HEK293 (cell line): ENCODE measurements around the gene AADAC.
"Not testable (repeated sequence)": the region's sequence is repeated elsewhere in the genome, so short reads cannot be mapped to it uniquely, and the experiment has no call there.

Experiments
- CTCF ChIA-PET: fragments of 350-600 bp; formaldehyde crosslinking; extraction: SDS; loops from one replicate; lab custom pipeline; 2021; ENCODE audit warnings: antibody characterized with exemption; lab: Yijun Ruan, JAX
- POLR2A ChIA-PET: fragments of 300-600 bp; formaldehyde crosslinking; extraction: SDS; loops from one replicate; lab custom pipeline; 2020; ENCODE audit warnings: antibody characterized with exemption, inconsistent platforms; lab: Yijun Ruan, JAX
- H3K27ac ChIP-seq: fragments of 200-500 bp; sonication (Bioruptor generic); 2 replicates; pipeline ENCODE4 v1.5.1; 2014; ENCODE audit warnings: low read depth, low read length, control low read depth, inconsistent platforms; ENCODE audit errors: extremely low read depth
- H3K36me3 ChIP-seq, 2 experiments: fragments of 200-500 bp in 1 of 2; sonication (Bioruptor generic) in 1 of 2; 1 replicate in 1 of 2; 2 replicates in 1 of 2; pipeline ENCODE4 v1.5.1; 2014 to 2017; ENCODE audit warnings: inconsistent platforms in 2 of 2, low read length in 2 of 2; ENCODE audit not compliant: control insufficient read depth in 2 of 2, insufficient read depth in 1 of 2
- H3K4me1 ChIP-seq: fragments of 200-500 bp; sonication (Bioruptor generic); 2 replicates; pipeline ENCODE4 v1.5.1; 2014; ENCODE audit warnings: mild to moderate bottlenecking, low read length, inconsistent platforms; ENCODE audit not compliant: control insufficient read depth, insufficient read depth
- H3K4me3 ChIP-seq: 2 replicates; pipeline ENCODE4 v1.5.1; 2011; ENCODE audit warnings: low read depth, mild to moderate bottlenecking, control low read depth, low read length, moderate library complexity
- H3K9me3 ChIP-seq: fragments of 200-500 bp; sonication (Bioruptor generic); 2 replicates; pipeline ENCODE4 v1.5.1; 2014; ENCODE audit warnings: low read depth, low read length, inconsistent platforms; ENCODE audit not compliant: control insufficient read depth, insufficient read depth
- GFI1B ChIP-seq: fragments of 450-650 bp; formaldehyde crosslinking; IDR thresholded peaks from 2 replicates; pipeline ENCODE4 v1.5.1; 2016; ENCODE audit warnings: missing biosample characterization, missing genetic modification characterization
- KLF8 ChIP-seq: fragments of 450-650 bp; formaldehyde crosslinking; IDR thresholded peaks from 2 replicates; pipeline ENCODE4 v1.5.1; 2016; ENCODE audit warnings: missing biosample characterization, missing genetic modification characterization
- PRDM1 ChIP-seq: fragments of 450-650 bp; formaldehyde crosslinking; IDR thresholded peaks from 2 replicates; pipeline ENCODE4; 2016; ENCODE audit warnings: missing biosample characterization, missing genetic modification characterization
- SP3 ChIP-seq: fragments of 450-650 bp; formaldehyde crosslinking; IDR thresholded peaks from 2 replicates; pipeline ENCODE4 v1.5.1; 2016; ENCODE audit warnings: missing biosample characterization, missing genetic modification characterization
- ZNF133 ChIP-seq: fragments of 450-650 bp; formaldehyde crosslinking; IDR thresholded peaks from 2 replicates; pipeline ENCODE4 v1.5.1; 2016; ENCODE audit warnings: missing biosample characterization, missing genetic modification characterization
- ZNF138 ChIP-seq: fragments of 450-650 bp; formaldehyde crosslinking; IDR thresholded peaks from 2 replicates; pipeline ENCODE4 v1.5.1; 2016; ENCODE audit warnings: missing biosample characterization, missing genetic modification characterization, borderline replicate concordance
- ZNF24 ChIP-seq: fragments of 450-650 bp; formaldehyde crosslinking; IDR thresholded peaks from 2 replicates; pipeline ENCODE4 v1.5.1; 2016; ENCODE audit warnings: missing biosample characterization, missing genetic modification characterization
- ZNF335 ChIP-seq: fragments of 450-650 bp; formaldehyde crosslinking; conservative IDR thresholded peaks from 2 replicates; pipeline ENCODE4 v1.5.1; 2016; ENCODE audit warnings: missing biosample characterization, missing genetic modification characterization
- ZNF501 ChIP-seq: fragments of 450-650 bp; formaldehyde crosslinking; IDR thresholded peaks from 2 replicates; pipeline ENCODE4 v1.5.1; 2016; ENCODE audit warnings: missing biosample characterization, missing genetic modification characterization
- ZNF561 ChIP-seq: fragments of 450-650 bp; IDR thresholded peaks from 2 replicates; pipeline ENCODE4 v1.5.1; 2018; ENCODE audit warnings: missing biosample characterization, missing genetic modification characterization, borderline replicate concordance
- ZNF610 ChIP-seq: fragments of 450-650 bp; formaldehyde crosslinking; IDR thresholded peaks from 2 replicates; pipeline ENCODE4 v1.5.1; 2016; ENCODE audit warnings: missing biosample characterization, missing genetic modification characterization, borderline replicate concordance
- ZNF621 ChIP-seq: fragments of 450-650 bp; formaldehyde crosslinking; IDR thresholded peaks from 2 replicates; pipeline ENCODE4 v1.5.1; 2017; ENCODE audit warnings: missing biosample characterization, missing genetic modification characterization
- ZNF654 ChIP-seq: fragments of 450-650 bp; formaldehyde crosslinking; IDR thresholded peaks from 2 replicates; pipeline ENCODE4 v1.5.1; 2016; ENCODE audit warnings: low read depth, missing biosample characterization, missing genetic modification characterization
- ZNF677 ChIP-seq: fragments of 450-650 bp; IDR thresholded peaks from 2 replicates; pipeline ENCODE4 v1.5.0; 2018; ENCODE audit warnings: missing biosample characterization, mild to moderate bottlenecking, missing genetic modification characterization, moderate library complexity
- ZNF701 ChIP-seq: fragments of 450-650 bp; formaldehyde crosslinking; IDR thresholded peaks from 2 replicates; pipeline ENCODE4 v1.5.1; 2016; ENCODE audit warnings: missing biosample characterization, missing genetic modification characterization
- ZNF785 ChIP-seq: fragments of 450-650 bp; formaldehyde crosslinking; IDR thresholded peaks from 2 replicates; pipeline ENCODE4 v1.5.1; 2016; ENCODE audit warnings: missing biosample characterization, missing genetic modification characterization
- ZNF791 ChIP-seq: fragments of 450-650 bp; formaldehyde crosslinking; IDR thresholded peaks from 2 replicates; pipeline ENCODE4 v1.5.1; 2016; ENCODE audit warnings: missing biosample characterization, missing genetic modification characterization
- ZSCAN30 ChIP-seq: fragments of 450-650 bp; IDR thresholded peaks from 2 replicates; pipeline ENCODE4 v1.5.1; 2018; ENCODE audit warnings: missing biosample characterization, mild to moderate bottlenecking, missing genetic modification characterization, moderate library complexity
- TF ChIP-seq, protein P1 (sequence below): fragments of 450-650 bp; IDR thresholded peaks from 2 replicates; pipeline ENCODE4 v1.5.1; 2018; ENCODE audit warnings: missing biosample characterization, mild to moderate bottlenecking, missing genetic modification characterization
- TF ChIP-seq, protein P2 (sequence below): fragments of 450-650 bp; formaldehyde crosslinking; IDR thresholded peaks from 2 replicates; pipeline ENCODE4 v1.5.1; 2016; ENCODE audit warnings: missing biosample characterization, missing genetic modification characterization

Gene AADAC

DNA sequence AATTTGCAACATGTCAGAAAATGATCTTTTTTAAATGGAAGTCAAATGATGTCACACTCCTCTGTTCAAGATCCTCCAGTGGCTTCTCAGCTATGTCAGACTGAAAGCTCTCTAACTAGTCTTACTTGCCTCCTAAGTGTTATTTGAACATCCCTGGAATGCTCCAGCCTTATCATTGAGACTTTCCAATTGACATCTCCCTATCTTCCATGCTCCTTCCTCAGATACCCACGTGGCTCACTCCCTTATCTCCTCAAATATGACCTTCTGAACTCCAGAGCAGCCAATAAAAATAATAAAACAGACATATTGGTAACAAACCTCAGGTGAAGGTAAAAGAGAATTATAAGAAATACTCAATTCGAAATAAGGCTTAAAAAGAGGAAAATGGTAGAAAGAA, 25.5 kb upstream of the AADAC start:
- no peaks in the 10 kb centered on the region for H3K9me3 ChIP-seq
- TF ChIP-seq ZSCAN30 (tag by site-specific recombination) (no peak), ZNF610 (no peak), ZNF138 (no peak), SP3 (tag by site-specific recombination) (no peak), ZNF701 (tag by site-specific recombination) (no peak), ZNF677 (no peak), ZNF621 (no peak), ZNF791 (no peak), ZNF24 (tag by site-specific recombination) (no peak), ZNF785 (tag by site-specific recombination) (no peak), KLF8 (no peak)
- TF ChIP-seq, protein P1, sequence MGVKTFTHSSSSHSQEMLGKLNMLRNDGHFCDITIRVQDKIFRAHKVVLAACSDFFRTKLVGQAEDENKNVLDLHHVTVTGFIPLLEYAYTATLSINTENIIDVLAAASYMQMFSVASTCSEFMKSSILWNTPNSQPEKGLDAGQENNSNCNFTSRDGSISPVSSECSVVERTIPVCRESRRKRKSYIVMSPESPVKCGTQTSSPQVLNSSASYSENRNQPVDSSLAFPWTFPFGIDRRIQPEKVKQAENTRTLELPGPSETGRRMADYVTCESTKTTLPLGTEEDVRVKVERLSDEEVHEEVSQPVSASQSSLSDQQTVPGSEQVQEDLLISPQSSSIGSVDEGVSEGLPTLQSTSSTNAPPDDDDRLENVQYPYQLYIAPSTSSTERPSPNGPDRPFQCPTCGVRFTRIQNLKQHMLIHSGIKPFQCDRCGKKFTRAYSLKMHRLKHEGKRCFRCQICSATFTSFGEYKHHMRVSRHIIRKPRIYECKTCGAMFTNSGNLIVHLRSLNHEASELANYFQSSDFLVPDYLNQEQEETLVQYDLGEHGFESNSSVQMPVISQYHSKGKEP (tag by site-specific recombination), result no peak
- CTCF ChIA-PET, result interaction anchor here (0.7 kb wide), 1 partner anchor 412 kb away, joined by 3 read pairs; no protein-coding TSS in a partner anchor
- H3K27ac ChIP-seq, result no peak overlapping the region
- no peak overlapping the region for H3K4me3 ChIP-seq
- no peaks in the 10 kb centered on the region for H3K36me3 ChIP-seq
- POLR2A ChIA-PET, result no interaction called here
- no peaks in the 10 kb centered on the region for H3K4me1 ChIP-seq

DNA sequence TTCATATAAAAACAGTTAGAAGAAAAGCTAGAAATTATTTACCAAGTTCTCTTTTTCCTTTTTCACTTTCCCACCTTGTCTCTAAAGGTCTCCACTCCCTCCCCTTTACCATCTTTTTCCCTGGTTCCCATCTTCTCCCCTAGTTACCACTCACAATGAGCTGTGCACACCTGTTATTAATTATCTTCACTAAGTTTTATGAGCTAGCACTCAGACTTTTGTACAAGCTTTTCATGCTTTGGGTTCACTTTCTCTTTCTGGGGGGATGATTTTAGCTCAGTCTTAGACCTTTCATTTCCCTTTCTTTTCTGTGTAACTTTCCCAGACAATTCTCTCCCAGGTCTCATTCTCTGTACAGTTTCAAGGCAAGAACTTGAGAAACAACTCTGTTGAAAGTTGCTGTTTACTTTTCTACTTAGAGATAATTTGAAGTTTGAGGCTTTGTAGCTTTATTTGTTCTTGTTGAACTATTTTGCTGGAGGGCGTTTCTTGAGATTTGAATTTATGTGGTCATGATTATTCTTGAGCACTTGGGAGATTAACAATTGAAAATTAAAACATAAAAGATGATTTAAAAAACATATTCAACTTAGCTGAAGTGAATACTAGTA, 24.0 kb upstream of the AADAC start:
- H3K4me3 ChIP-seq, result no peak overlapping the region
- ChIA-PET POLR2A (no interaction called here), CTCF (no interaction called here)
- no peak for TF ChIP-seq GFI1B
- TF ChIP-seq ZNF654, result no peak
- TF ChIP-seq PRDM1 (tag by site-specific recombination), result 0 out of 2 replicates have a peak, but pooled peaks have one; percentile 31
- no peak for TF ChIP-seq ZNF561 (tag by site-specific recombination)
- no peak overlapping the region for H3K27ac ChIP-seq
- H3K4me1 ChIP-seq, result no peaks in the 10 kb centered on the region
- H3K36me3 ChIP-seq, result no peaks in the 10 kb centered on the region
- H3K9me3 ChIP-seq, result no peaks in the 10 kb centered on the region

DNA sequence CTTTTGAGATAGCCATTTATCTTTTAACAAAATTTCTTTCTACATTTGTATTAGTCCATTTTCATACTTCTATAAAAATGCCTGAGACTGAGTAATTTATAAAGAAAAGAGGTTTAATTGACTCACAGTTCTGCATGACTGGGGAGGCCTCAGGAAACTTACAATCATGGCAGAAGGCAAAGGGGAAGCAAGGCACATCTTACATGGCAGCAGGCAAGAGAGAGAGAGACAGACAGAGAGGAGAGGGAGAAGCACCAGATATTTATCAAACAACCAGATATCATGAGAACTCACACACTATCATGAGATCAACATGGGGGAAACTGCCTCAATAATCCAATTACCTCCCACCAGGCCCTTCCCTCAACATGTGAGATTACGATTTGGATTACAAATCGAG, 23.2 kb upstream of the AADAC start:
- H3K4me1 ChIP-seq, POLR2A ChIA-PET, H3K27ac ChIP-seq, H3K9me3 ChIP-seq, H3K36me3 ChIP-seq, CTCF ChIA-PET, H3K4me3 ChIP-seq: not testable (repeated sequence)

DNA sequence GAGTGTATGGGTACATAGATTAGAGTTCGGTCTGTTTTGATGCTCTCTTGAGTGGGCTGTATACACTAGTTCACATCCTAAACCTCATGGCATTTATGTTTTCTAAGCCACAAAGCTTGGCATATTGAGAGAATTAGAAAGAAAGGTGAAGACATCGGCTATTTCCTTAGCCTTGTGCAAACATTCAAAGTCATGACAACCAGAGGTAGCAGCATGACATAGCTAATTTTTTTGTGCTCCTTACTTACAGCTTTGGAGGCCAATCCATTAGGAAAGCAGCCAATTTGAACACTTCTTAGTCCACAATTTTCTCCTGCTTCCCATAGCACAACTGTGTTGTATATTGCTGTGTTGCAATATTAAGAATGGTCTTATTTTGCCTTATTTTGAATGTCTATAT, 21.5 kb upstream of the AADAC start:
- no peaks in the 10 kb centered on the region for H3K36me3 ChIP-seq
- CTCF ChIA-PET, result interaction anchor here (0.6 kb wide), 1 partner anchor 198 kb away, joined by 3 read pairs; no protein-coding TSS in a partner anchor
- POLR2A ChIA-PET, result no interaction called here

More for the DNA sequence above, 21.5 kb upstream of the AADAC start:
- no peak overlapping the region for H3K4me3 ChIP-seq
- no peak overlapping the region for H3K27ac ChIP-seq
- TF ChIP-seq, protein P2, sequence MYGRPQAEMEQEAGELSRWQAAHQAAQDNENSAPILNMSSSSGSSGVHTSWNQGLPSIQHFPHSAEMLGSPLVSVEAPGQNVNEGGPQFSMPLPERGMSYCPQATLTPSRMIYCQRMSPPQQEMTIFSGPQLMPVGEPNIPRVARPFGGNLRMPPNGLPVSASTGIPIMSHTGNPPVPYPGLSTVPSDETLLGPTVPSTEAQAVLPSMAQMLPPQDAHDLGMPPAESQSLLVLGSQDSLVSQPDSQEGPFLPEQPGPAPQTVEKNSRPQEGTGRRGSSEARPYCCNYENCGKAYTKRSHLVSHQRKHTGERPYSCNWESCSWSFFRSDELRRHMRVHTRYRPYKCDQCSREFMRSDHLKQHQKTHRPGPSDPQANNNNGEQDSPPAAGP (tag by site-specific recombination), result no peak
- TF ChIP-seq ZNF133 (tag by site-specific recombination) (no peak), ZNF501 (tag by site-specific recombination) (no peak), ZNF335 (no peak)
- TF ChIP-seq, all 188 proteins: peak for 0
- no peaks in the 10 kb centered on the region for H3K4me1 ChIP-seq
- H3K9me3 ChIP-seq, result no peaks in the 10 kb centered on the region
